Sigmoid colon (tissue), 7 donors: ENCODE data around the gene ENTHD1. TPM values are rescaled to one million over a fixed set of nuclear protein-coding genes. Genes with fewer than 3 reads are reported as not detected.
"Not testable (repeated sequence)": the region's sequence is repeated elsewhere in the genome, so short reads cannot be mapped to it uniquely, and the experiment has no call there.

Experiments
- DNase-seq: peaks from one replicate; pipeline ENCODE4 v3.0.0-alpha.2; 2019
- H3K27ac ChIP-seq, 4 donors: fragments of 200-600 bp; sonication (generic); one replicate each; pipeline ENCODE4 v1.5.1; 2016 to 2019; ENCODE audit warnings: mild to moderate bottlenecking in 1 of 4
- H3K27me3 ChIP-seq, 3 donors: fragments of 200-600 bp; sonication (generic); one replicate each; pipeline ENCODE4 v1.5.1; 2019; ENCODE audit warnings: mild to moderate bottlenecking in 1 of 3
- H3K36me3 ChIP-seq, 4 donors: fragments of 200-600 bp; sonication (generic); one replicate each; pipeline ENCODE4 v1.5.1; 2016 to 2019
- H3K4me1 ChIP-seq, 4 donors: fragments of 200-600 bp; sonication (generic); one replicate each; pipeline ENCODE4 v1.5.1; 2017 to 2019
- H3K4me3 ChIP-seq, 4 donors: fragments of 200-600 bp; sonication (generic); one replicate each; pipeline ENCODE4 v1.5.1; 2017 to 2019; ENCODE audit warnings: mild to moderate bottlenecking in 2 of 4, moderate library complexity in 1 of 4
- H3K9me3 ChIP-seq, 4 donors: fragments of 200-600 bp in 3 of 4; sonication (generic) in 3 of 4; one replicate each; pipeline versions ENCODE4 v1.5.1 to v1.6.1; 2013 to 2019
- EP300 ChIP-seq, 4 donors: sonication (generic); formaldehyde crosslinking; IDR thresholded peaks; one replicate each; pipeline ENCODE4 v1.6.1; 2017; ENCODE audit warnings: antibody characterized with exemption in 4 of 4
- POLR2A ChIP-seq, 2 donors: fragments of 450-650 bp; IDR thresholded peaks; one replicate each; pipeline ENCODE4 v1.6.1; 2016; ENCODE audit warnings: antibody characterized with exemption in 2 of 2, mild to moderate bottlenecking in 2 of 2, moderate library complexity in 2 of 2
- POLR2AphosphoS5 ChIP-seq, 4 donors: sonication (generic); formaldehyde crosslinking; IDR thresholded peaks; one replicate each; pipeline ENCODE4 v1.6.1; 2017; ENCODE audit warnings: antibody characterized with exemption in 4 of 4
- WGBS, 2 donors: extraction: QIAGEN DNeasy Blood & Tissue Kit; methylation state at CpG; one replicate each; pipeline ENCODE4 v1.1.7; 2013; 5-methylcytosine and 5-hydroxymethylcytosine counted together
- intact Hi-C: fragments of 100-400 bp; cut with DNase I; formaldehyde crosslinking; loops from one replicate; pipeline ENCODE4 v1.15.1; 2023
- polyA plus RNA-seq, 3 donors: library from polyadenylated mRNA; stranded (reverse); fragments of 200-250 nt; gene quantifications; one replicate each; pipeline ENCODE4 v1.2.3, GENCODE V29; 2013
- total RNA-seq, 4 donors: library from RNA; depleted of rRNA; stranded (reverse); fragments of >200 nt; gene quantifications; one replicate each; pipeline ENCODE4 v1.1.0, GENCODE V29; 2016
- TF ChIP-seq, protein P1 (sequence below), 4 experiments: fragments of 450-650 bp in 3 of 4; fragments of 200-600 bp in 1 of 4; IDR thresholded peaks; one replicate each; pipeline ENCODE4 v1.5.1; 2016 to 2019; ENCODE audit warnings: antibody characterized with exemption in 4 of 4, mild to moderate bottlenecking in 3 of 4, moderate library complexity in 2 of 4
- donor health status: healthy with polysubstance abuse.
- donor health status: Bipolar disorder and iron deficiency.
- donor health status: healthy.

ENTHD1 gene
- total and polyA plus RNA-seq, 7 donors, result 0.09 TPM; not detected in 6

- H3K4me1 ChIP-seq, result no peaks in the 10 kb centered on the region
- TF ChIP-seq EP300 (IDR thresholded peaks at IDR 0.05) (no peak), POLR2A (IDR thresholded peaks at IDR 0.05) (no peak), POLR2AphosphoS5 (IDR thresholded peaks at IDR 0.05) (no peak)
- TF ChIP-seq, protein P1, sequence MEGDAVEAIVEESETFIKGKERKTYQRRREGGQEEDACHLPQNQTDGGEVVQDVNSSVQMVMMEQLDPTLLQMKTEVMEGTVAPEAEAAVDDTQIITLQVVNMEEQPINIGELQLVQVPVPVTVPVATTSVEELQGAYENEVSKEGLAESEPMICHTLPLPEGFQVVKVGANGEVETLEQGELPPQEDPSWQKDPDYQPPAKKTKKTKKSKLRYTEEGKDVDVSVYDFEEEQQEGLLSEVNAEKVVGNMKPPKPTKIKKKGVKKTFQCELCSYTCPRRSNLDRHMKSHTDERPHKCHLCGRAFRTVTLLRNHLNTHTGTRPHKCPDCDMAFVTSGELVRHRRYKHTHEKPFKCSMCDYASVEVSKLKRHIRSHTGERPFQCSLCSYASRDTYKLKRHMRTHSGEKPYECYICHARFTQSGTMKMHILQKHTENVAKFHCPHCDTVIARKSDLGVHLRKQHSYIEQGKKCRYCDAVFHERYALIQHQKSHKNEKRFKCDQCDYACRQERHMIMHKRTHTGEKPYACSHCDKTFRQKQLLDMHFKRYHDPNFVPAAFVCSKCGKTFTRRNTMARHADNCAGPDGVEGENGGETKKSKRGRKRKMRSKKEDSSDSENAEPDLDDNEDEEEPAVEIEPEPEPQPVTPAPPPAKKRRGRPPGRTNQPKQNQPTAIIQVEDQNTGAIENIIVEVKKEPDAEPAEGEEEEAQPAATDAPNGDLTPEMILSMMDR (IDR thresholded peaks at IDR 0.05), result no peak
- intact Hi-C loops, result no loop called here
- no peak for DNase-seq
- no peak overlapping the region for H3K4me3 ChIP-seq
- no peaks in the 10 kb centered on the region for H3K36me3 ChIP-seq
- 63 to 79% methylated on average over 5 of the region's 5 CpGs for WGBS, 2 donors
- no peaks in the 10 kb centered on the region for H3K9me3 ChIP-seq
- no peak overlapping the region for H3K27ac ChIP-seq
- no peaks in the 10 kb centered on the region for H3K27me3 ChIP-seq
Measured at GRCh38 chr22:39871008-39871798, 22.4 kb downstream of the ENTHD1 start.

- DNase-seq, H3K4me1 ChIP-seq, H3K4me3 ChIP-seq, H3K27me3 ChIP-seq, H3K27ac ChIP-seq, intact Hi-C loops, H3K36me3 ChIP-seq, H3K9me3 ChIP-seq: not testable (repeated sequence)
- WGBS, 2 donors, result 94 to 95% methylated on average over 2 of the region's 2 CpGs
Measured at GRCh38 chr22:39869797-39870196, 23.8 kb downstream of the ENTHD1 start.

DNA sequence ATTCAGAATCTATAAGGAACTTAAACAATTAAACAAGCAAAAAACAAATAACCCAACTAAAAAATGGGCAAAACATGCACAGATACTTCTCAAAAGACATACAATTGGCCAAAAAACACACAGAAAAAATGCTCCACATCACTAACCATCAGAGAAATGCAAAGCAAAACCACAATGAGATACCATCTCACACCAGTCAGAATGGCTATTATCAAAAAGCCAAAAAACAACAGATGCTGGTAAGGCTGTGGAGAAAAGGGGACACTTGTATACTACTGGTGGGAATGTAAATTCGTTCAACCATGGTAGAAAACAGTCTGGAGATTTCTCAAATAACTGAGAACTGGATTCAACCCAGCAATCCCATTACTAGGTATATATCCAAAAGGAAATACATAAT is 24.8 kb downstream of the ENTHD1 start:
- Histone ChIP-seq H3K4me3 (no peak overlapping the region), H3K36me3 (no peaks in the 10 kb centered on the region), H3K4me1 (no peaks in the 10 kb centered on the region), H3K27me3 (no peaks in the 10 kb centered on the region), H3K27ac (no peak overlapping the region), H3K9me3 (no peaks in the 10 kb centered on the region)
- TF ChIP-seq, protein P1 (IDR thresholded peaks at IDR 0.05), result no peak
- TF ChIP-seq POLR2A (IDR thresholded peaks at IDR 0.05) (no peak), POLR2AphosphoS5 (IDR thresholded peaks at IDR 0.05) (no peak), EP300 (IDR thresholded peaks at IDR 0.05) (no peak)
- intact Hi-C loops, result no loop called here
- no peak for DNase-seq
- 54 to 71% methylated on average over 1 of the region's 1 CpG for WGBS, 2 donors

DNA sequence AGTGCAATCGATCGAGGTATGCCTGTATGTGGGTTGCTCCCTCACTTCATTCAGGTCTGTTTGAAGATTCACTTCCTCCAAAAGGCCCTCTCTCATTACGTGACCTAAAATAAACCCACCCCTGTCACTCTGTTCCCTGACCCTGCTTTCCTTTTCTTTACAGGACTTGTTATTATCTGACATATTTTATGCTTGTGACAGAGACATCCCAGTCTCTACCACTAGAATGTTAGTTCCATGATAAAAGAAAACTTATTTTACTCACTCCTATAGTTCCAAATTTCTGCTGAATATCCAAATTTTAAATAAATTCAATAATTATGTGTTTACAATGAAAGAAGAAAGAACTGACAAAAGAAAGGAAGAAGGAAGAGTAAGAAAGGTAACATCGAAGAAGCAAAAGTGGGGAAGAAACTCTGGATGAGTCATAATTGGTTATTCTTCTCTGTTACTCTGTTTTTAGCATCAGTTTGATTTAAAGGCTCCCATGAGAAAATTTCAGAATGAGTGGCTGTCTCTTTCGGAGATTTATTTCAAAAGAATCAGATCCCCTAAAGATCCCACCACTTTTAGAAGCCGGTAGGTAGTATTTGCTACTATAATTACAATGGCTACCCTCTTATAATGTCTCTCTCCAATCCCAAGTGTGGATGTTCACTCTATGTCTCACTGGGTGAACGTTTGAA is 33.5 kb downstream of the ENTHD1 start:
- Histone ChIP-seq H3K4me1 (no peaks in the 10 kb centered on the region), H3K4me3 (no peak overlapping the region), H3K36me3 (no peaks in the 10 kb centered on the region), H3K27me3 (peaks cover 0 to 9% (median 0%) of the 10 kb centered on the region in 3 donors), H3K27ac (no peak overlapping the region), H3K9me3 (no peaks in the 10 kb centered on the region)
- no peak for DNase-seq
- TF ChIP-seq POLR2AphosphoS5 (IDR thresholded peaks at IDR 0.05) (no peak), POLR2A (IDR thresholded peaks at IDR 0.05) (no peak), EP300 (IDR thresholded peaks at IDR 0.05) (no peak)
- TF ChIP-seq, protein P1 (IDR thresholded peaks at IDR 0.05), result no peak
- intact Hi-C loops, result no loop called here
- 45 to 70% methylated on average over 7 of the region's 7 CpGs for WGBS, 2 donors

DNA sequence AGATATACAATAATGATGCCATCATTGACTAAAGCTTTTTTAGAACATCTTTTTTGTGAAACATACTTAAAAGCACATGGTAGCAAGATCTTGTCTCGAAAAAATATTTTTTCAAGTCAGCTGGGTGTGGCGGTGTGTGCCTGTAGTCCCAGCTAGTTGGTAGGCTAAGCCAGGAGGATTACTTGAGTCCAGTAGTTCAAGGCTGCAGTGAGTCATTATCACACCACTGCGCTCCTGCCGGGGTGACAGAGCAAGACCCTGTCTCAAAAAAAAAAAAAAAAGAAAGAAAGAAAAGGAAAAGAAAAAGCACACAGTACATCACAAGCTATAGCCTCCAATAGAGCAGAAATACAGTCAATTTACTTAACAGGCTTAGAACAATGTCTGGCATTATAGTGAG is 37.0 kb downstream of the ENTHD1 start:
- Histone ChIP-seq H3K27me3 (peaks cover 0 to 9% (median 0%) of the 10 kb centered on the region in 3 donors), H3K4me3 (no peak overlapping the region), H3K4me1 (no peaks in the 10 kb centered on the region), H3K9me3 (no peaks in the 10 kb centered on the region), H3K36me3 (no peaks in the 10 kb centered on the region), H3K27ac (no peak overlapping the region)
- no peak for DNase-seq
- intact Hi-C loops, result no loop called here
- TF ChIP-seq, protein P1 (IDR thresholded peaks at IDR 0.05), result no peak
- TF ChIP-seq POLR2A (IDR thresholded peaks at IDR 0.05) (no peak), POLR2AphosphoS5 (IDR thresholded peaks at IDR 0.05) (no peak), EP300 (IDR thresholded peaks at IDR 0.05) (no peak)
- 45 to 83% methylated on average over 4 of the region's 4 CpGs for WGBS, 2 donors
